NCI-H524 (cell line): ENCODE measurements around the gene REEP2.
"Not testable (repeated sequence)": the region's sequence is repeated elsewhere in the genome, so short reads cannot be mapped to it uniquely, and the experiment has no call there.

Experiments
- DNase-seq, 2 experiments: peaks; one replicate each; lab custom pipeline; 2025; lab: John Stamatoyannopoulos, UW

Gene REEP2

GRCh38 chr5:138438724-138439476 lies at the start of gene REEP2:
TSS of gene REEP2 (plus strand) at chr5:138439057. CDS start at chr5:138439209, 152 bp downstream.
- peak in 1 of 2 experiments; percentile 63 for DNase-seq

DNA sequence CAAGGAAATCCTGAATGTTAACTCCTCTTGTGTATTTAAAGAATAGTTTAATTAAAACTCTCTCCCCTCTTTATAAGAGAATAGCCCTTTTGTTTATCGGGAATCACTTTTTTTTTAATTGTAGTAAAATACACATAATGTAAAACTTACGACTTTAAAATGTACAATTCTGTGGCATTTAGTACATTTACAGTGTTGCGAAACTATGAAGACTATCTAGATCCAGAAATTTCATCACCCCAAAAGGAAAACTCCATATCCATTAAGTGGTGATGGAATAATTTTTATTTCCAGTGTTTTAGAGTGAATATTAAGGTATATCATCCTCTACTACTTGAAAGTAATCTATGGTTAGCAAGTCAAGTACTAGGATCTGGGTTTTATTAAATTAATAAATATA lies 49.5 kb upstream of the REEP2 start:
- DNase-seq = no peak

GRCh38 chr5:138389911-138390310 lies 48.9 kb upstream of the REEP2 start:
- not testable (repeated sequence) for DNase-seq

DNA sequence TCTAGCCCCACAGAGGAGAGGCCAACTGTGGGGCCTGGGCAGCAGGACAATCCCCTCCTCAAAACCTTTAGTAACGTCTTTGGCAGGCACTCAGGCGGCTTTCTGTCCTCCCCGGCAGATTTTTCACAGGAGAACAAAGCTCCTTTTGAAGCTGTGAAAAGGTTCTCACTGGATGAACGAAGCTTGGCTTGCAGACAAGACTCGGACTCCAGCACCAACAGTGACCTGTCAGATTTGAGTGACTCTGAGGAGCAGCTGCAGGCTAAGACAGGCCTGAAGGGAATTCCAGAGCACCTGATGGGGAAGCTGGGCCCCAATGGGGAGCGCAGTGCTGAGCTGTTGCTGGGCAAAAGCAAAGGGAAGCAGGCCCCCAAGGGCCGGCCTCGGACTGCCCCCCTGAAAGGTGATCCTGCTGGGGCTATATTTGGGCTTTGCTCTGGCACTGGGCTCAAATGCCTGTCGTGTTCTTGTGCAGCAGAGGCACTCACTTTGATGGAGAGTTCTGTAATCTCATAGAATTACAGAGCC lies 46.9 kb upstream of the REEP2 start:
- DNase-seq = no peak

GRCh38 chr5:138402640-138403039 lies 36.2 kb upstream of the REEP2 start:
- no peak for DNase-seq

- peak; percentile 91 to 94 for DNase-seq
Observed at GRCh38 chr5:138408023-138408422, 30.8 kb upstream of the REEP2 start.

DNA sequence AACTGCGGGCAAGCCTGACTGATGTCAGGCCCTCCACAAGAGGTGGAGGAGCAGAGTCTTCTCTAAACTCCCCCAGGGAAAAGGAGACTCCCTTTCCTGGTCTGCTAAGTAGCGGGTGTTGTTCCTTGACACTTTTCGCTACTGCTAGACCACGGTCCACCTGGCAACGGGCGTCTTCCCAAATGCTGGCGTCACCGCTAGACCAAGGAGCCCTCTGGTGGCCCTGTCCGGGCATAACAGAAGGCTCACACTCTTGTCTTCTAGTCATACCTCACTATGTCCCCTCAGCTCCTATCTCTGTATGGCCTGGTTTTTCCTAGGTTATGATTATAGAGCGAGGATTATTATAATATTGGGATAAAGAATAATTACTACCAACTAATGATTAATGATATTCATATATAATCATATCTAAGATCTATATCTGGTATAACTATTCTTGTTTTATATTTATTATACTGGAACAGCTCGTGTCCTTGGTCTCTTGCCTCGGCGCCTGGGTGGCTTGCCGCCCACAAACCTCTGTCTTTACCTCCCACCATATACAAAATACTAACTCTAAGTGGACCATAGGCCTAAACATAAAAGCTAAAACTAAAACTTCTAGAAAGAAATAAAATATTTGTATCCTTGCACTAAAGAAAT lies 27.7 kb upstream of the REEP2 start:
- DNase-seq = peak in 1 of 2 experiments; percentile 26

DNA sequence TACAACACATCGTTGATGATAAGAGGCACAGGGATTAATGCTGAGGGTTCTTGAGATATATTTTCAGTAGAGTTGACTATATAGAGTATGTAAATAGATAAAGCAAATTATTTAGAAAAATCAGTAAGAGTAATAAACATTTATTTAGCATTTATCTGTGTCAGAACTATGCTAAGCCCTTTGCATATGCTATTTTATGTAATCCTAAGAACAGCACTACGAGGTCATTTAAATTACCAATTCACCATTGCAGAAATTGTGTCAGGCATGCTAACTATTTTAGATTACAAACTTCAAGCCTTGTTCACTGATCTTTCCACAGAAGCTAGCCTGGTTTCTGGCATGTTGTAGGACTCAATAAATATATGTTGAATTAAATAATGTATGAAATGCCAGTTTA lies 20.4 kb upstream of the REEP2 start:
- DNase-seq = no peak

- DNase-seq = no peak
Observed at GRCh38 chr5:138425079-138425478, 13.8 kb upstream of the REEP2 start.

DNA sequence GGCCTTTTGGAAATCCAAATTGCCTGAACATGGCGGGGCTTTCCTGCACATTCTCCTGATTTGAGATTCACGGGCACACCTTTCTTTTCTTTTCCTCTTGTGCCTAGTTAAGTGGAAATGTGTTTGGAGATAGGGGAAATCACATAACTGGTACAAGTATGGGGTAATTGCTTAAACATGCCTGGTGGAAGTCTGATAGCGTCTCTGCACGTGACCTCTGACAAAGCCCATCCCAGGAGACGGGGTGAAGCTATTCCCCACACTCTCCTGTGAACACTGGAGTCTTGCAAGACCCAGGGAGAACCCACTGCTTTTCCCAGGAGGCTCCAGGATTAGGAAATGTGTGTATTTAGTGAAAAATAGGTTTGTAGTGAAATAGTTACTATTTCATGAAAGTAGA lies 2.9 kb upstream of the REEP2 start:
- DNase-seq = no peak

DNA sequence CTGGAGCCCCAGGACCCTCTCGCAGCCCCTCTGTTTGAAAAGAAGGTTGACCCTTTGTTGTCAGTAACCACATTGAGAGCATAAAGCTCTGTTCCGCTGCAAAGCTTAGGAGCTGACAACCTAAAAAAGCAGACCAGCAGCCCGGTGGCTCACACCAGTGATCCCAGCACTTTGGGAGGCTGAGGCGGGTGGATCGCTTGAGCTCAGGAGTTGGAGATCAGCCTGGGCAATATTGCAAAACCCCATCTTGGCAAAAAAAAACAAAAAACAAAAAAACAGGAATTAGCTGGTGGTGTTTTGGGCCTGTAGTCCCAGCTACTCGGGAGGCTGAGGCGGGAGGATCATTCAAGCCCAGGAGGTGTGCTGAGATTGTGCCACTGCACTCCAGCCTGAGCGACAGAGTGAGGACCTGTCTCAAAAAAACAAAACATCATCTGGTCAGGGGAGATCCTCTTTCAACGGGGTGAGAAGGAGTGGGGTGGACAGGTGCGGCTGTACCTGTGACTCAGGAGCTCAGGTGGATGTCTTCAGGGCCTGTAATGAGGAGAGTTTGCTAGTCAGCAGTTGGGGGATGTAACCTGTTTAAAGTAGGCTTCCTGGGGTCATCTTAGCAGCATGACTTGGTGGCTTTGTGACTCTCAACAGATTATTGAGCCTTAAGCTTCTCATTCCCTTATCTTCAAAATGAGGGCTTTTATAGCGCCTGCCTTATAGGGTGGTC lies 694 bp upstream of the REEP2 start:
- no peak for DNase-seq

GRCh38 chr5:138439477-138440158 lies 761 bp downstream of the REEP2 start:
- DNase-seq = peak in 1 of 2 experiments; percentile 36

- DNase-seq = no peak
Observed at GRCh38 chr5:138440159-138441073, 1.6 kb downstream of the REEP2 start.

- no peak for DNase-seq
Observed at GRCh38 chr5:138441221-138441620, 2.4 kb downstream of the REEP2 start.

DNA sequence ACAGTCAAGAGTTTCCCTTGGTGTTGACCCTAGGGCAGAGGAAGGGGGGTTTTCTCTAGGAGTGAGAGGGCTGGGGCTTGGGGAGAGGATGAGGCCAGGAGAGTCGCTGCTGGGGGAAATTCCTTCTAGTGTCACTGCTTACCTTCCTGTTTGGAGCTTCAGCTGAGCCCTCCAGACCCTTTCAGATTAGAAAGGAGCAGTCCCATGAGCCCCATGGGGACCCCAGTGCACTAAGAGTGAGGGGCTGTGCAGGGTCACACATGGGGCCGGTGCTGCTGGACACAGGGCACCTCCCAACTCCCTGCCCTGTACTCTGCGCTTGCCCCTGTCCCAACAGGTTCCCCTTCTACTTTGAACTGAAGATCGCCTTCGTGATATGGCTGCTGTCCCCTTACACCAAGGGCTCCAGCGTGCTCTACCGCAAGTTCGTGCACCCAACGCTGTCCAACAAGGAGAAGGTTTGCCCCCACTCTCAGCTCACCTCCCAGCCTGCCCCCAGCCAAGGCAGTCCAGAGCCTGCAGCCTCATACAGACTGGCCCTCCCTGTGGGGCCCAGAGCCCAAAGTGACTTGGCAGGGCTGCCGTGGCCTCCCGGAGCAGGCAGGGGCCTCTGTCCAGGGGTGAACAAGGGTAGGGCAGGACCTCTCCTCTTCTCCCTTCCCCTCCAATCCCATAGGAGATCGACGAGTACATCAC lies 5.4 kb downstream of the REEP2 start:
- no peak for DNase-seq

GRCh38 chr5:138444774-138445546 lies 6.1 kb downstream of the REEP2 start:
- no peak for DNase-seq

DNA sequence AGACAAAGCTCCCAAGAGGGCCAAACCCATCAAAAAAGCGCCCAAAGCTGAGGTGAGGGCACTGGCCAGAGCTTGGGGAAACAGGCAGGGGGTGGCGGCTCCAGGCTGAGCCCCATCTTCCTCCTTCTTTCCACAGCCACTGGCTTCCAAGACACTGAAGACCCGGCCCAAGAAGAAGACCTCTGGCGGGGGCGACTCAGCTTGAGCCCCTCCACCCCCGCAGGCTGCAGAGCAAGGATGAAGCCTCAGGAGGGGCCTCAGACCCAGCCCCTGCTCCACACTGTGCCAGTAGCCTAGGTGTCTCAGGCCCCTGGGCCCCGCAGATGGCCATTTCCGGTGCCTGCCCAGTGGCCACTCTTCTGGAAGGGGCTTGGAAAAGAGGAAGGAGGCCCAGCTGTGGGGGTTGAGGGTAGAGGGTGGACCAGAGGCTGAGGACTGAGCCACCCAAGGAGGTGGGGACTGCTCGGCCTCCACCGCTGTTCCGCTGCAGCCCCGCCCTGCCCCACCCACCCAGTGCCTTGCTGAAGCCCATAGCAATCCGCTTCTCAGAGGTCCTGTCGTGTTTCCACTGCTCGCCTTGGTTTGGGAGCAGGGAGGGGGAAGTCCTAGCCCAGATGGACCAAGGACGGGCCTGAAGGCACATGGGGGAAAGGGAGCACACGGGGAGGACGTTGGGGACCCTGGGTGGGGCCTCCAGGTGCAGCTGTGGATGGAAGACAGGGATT lies 6.9 kb downstream of the REEP2 start:
- DNase-seq = no peak

- no peak for DNase-seq
Observed at GRCh38 chr5:138448070-138448469, 9.2 kb downstream of the REEP2 start.
